GM12878 (cell line): ENCODE measurements around the gene SCARB1.

Experiments
- ATF3 ChIP-seq: IDR thresholded peaks from 2 replicates; pipeline ENCODE4 v1.6.1; 2011; ENCODE audit warnings: low read depth, mild to moderate bottlenecking, low read length, moderate library complexity, borderline replicate concordance; ENCODE audit errors: extremely low read depth
- CBFB ChIP-seq: IDR thresholded peaks from 2 replicates; pipeline ENCODE4 v1.6.1; 2016; ENCODE audit warnings: antibody characterized with exemption, low read depth
- CTCF ChIP-seq, 3 experiments: IDR thresholded peaks in 2 of 3; conservative IDR thresholded peaks in 1 of 3; 2 replicates each; pipeline ENCODE4 v1.5.1; 2011; ENCODE audit warnings: low read depth in 3 of 3, low read length in 3 of 3, mild to moderate bottlenecking in 3 of 3, control low read depth in 2 of 3, moderate library complexity in 2 of 3, inconsistent platforms in 1 of 3, mixed read lengths in 1 of 3; ENCODE audit not compliant: control insufficient read depth in 2 of 3, insufficient read depth in 1 of 3; ENCODE audit errors: extremely low read depth in 1 of 3
- ELK1 ChIP-seq: IDR thresholded peaks from 2 replicates; pipeline ENCODE4 v1.6.1; 2012; ENCODE audit warnings: low read depth, low read length, improper control_type of control experiment
- EZH2 ChIP-seq: IDR thresholded peaks from 2 replicates; pipeline ENCODE4 v1.6.1; 2012; ENCODE audit warnings: low read depth, mild to moderate bottlenecking, control low read depth, inconsistent platforms, low read length, borderline replicate concordance; ENCODE audit not compliant: control insufficient read depth
- GABPA ChIP-seq: IDR thresholded peaks from 2 replicates; pipeline ENCODE4 v1.6.1; 2014; ENCODE audit warnings: antibody characterized with exemption, low read depth, mild to moderate bottlenecking, inconsistent platforms
- HDAC2 ChIP-seq: fragments of 200-600 bp; sonication (generic); IDR thresholded peaks from 2 replicates; pipeline ENCODE4 v1.6.1; 2017
- POLR2A ChIP-seq: IDR thresholded peaks from 2 replicates; pipeline ENCODE4 v1.6.1; 2011; ENCODE audit warnings: low read depth, mild to moderate bottlenecking, low read length
- TBL1XR1 ChIP-seq: IDR thresholded peaks from 2 replicates; pipeline ENCODE4 v1.6.1; 2012; ENCODE audit warnings: low read depth, low read length, improper control_type of control experiment
- TCF7 ChIP-seq: IDR thresholded peaks from 2 replicates; pipeline ENCODE4 v1.6.1; 2014; ENCODE audit warnings: antibody characterized with exemption, borderline replicate concordance

- no peak for TF ChIP-seq ATF3
- TF ChIP-seq GABPA, result no peak
- no peak for TF ChIP-seq CTCF (IDR thresholded peaks at IDR 0.05 in 2 of 3, conservative IDR thresholded peaks at IDR 0.05 in 1 of 3; ENCODE audit: control insufficient read depth in 2 of 3, extremely low read depth in 1 of 3, insufficient read depth in 1 of 3, low read depth in 3 of 3, low read length in 3 of 3)
- TF ChIP-seq EZH2, result no peak
- TF ChIP-seq HDAC2, result no peak
- no peak for TF ChIP-seq CBFB
- no peak for TF ChIP-seq TBL1XR1
- no peak for TF ChIP-seq TCF7
- TF ChIP-seq POLR2A, result no peak
- no peak for TF ChIP-seq ELK1
These were observed 117.6 kb downstream of the SCARB1 start for GRCh38 chr12:124745891-124746570.
